GM12878 (cell line): ENCODE data around the gene PBOV1. TPM values are rescaled to one million over a fixed set of nuclear protein-coding genes. Genes with fewer than 3 reads are reported as not detected.

Experiments
- ATAC-seq: fragments of 200-7000 bp; cut with Tn5 transposase; 3 replicates; pipeline ENCODE4 v1.9.1; 2020; ENCODE audit warnings: mild to moderate bottlenecking, moderate library complexity
- BruUV-seq: library from RNA; stranded (reverse); fragments of 400-500 nt; replicated peaks from 2 replicates; lab custom pipeline; 2021; lab: Mats Ljungman, UMichigan
- CTCF ChIA-PET: fragments of 300-600 bp; sonication (Branson Sonifier 250); formaldehyde crosslinking; extraction: SDS; loops from one replicate; lab custom pipeline; 2021; ENCODE audit warnings: inconsistent platforms; lab: Yijun Ruan, JAX
- POLR2A ChIA-PET: fragments of 350-600 bp; formaldehyde crosslinking; extraction: SDS; loops from one replicate; lab custom pipeline; 2021; ENCODE audit warnings: inconsistent platforms; lab: Charles Lee
- RAD21 ChIA-PET: fragments of 300-600 bp; sonication (Branson Sonifier 250); formaldehyde crosslinking; loops from one replicate; lab custom pipeline; 2023; ENCODE audit warnings: antibody characterized with exemption; ENCODE audit not compliant: unreplicated experiment; lab: Charles Lee
- SMC1A ChIA-PET: fragments of 300-600 bp; sonication (Branson Sonifier 250); formaldehyde crosslinking; loops from one replicate; lab custom pipeline; 2023; ENCODE audit not compliant: unreplicated experiment, uncharacterized antibody; lab: Charles Lee
- DNase-seq: peaks from one replicate; pipeline ENCODE4 v3.0.0-alpha.2; 2011; ENCODE audit warnings: low read depth, low spot score
- FAIRE-seq: peaks from 3 replicates; lab custom pipeline; 2011; peaks lifted over from hg19 to GRCh38; lab: Jason Lieb, UNC
- H2AFZ ChIP-seq: 2 replicates; pipeline ENCODE4 v1.6.0; 2011; ENCODE audit warnings: low read depth, low read length, control low read depth; ENCODE audit not compliant: control insufficient read depth
- H3K27ac ChIP-seq: 2 replicates; pipeline ENCODE4 v1.5.1; 2011; ENCODE audit warnings: control low read depth; ENCODE audit not compliant: control insufficient read depth, insufficient read depth
- H3K27me3 ChIP-seq, 2 experiments: replicated peaks in 1 of 2; 2 replicates each; pipeline versions ENCODE4 v1.6.0 to v1.6.1; 2011; ENCODE audit warnings: low read length in 1 of 2; ENCODE audit not compliant: control insufficient read depth in 2 of 2, insufficient read depth in 2 of 2
- H3K36me3 ChIP-seq, 2 experiments: 2 replicates each; pipeline ENCODE4 v1.5.1; 2011; ENCODE audit warnings: low read length in 1 of 2; ENCODE audit not compliant: control insufficient read depth in 2 of 2, insufficient read depth in 2 of 2
- H3K4me1 ChIP-seq: 2 replicates; pipeline ENCODE4 v1.6.1; 2011; ENCODE audit warnings: mild to moderate bottlenecking, low read length, moderate library complexity, mixed read lengths; ENCODE audit not compliant: control insufficient read depth, insufficient read depth
- H3K4me2 ChIP-seq: 2 replicates; pipeline ENCODE4 v1.6.0; 2011; ENCODE audit warnings: control low read depth; ENCODE audit not compliant: control insufficient read depth, insufficient read depth
- H3K4me3 ChIP-seq: fragments of 200-600 bp; sonication (generic); 2 replicates; pipeline ENCODE4 v1.5.1; 2016
- H3K79me2 ChIP-seq: 2 replicates; pipeline ENCODE4 v1.6.0; 2011; ENCODE audit warnings: low read length; ENCODE audit not compliant: control insufficient read depth, insufficient read depth
- H3K9ac ChIP-seq: 2 replicates; pipeline ENCODE4 v1.8.0; 2011; ENCODE audit warnings: low read length, control low read depth, mixed read lengths; ENCODE audit not compliant: control insufficient read depth, insufficient read depth
- H3K9me3 ChIP-seq: replicated peaks from 3 replicates; pipeline ENCODE4 v1.5.1; 2011; ENCODE audit warnings: mild to moderate bottlenecking, low read length; ENCODE audit not compliant: control insufficient read depth, insufficient read depth
- H4K20me1 ChIP-seq: 2 replicates; pipeline ENCODE4 v1.6.0; 2011; ENCODE audit not compliant: control insufficient read depth, insufficient read depth
- BACH1 ChIP-seq: fragments of 450-650 bp; IDR thresholded peaks from 2 replicates; pipeline ENCODE4 v1.6.1; 2017; ENCODE audit warnings: mild to moderate bottlenecking, borderline replicate concordance
- BCL11A ChIP-seq: IDR thresholded peaks from 2 replicates; pipeline ENCODE4 v1.6.1; 2011; ENCODE audit warnings: low read depth, low read length
- CREM ChIP-seq: IDR thresholded peaks from 2 replicates; pipeline ENCODE4 v1.6.1; 2014; ENCODE audit warnings: antibody characterized with exemption, low read depth
- E2F8 ChIP-seq: fragments of 450-650 bp; IDR thresholded peaks from 2 replicates; pipeline ENCODE4 v1.6.1; 2018; ENCODE audit warnings: mild to moderate bottlenecking, low read depth, moderate library complexity; ENCODE audit not compliant: partially characterized antibody
- E4F1 ChIP-seq: fragments of 450-650 bp; IDR thresholded peaks from 2 replicates; pipeline ENCODE4 v1.6.1; 2018; ENCODE audit warnings: borderline replicate concordance, mild to moderate bottlenecking; ENCODE audit not compliant: partially characterized antibody
- ESRRA ChIP-seq: IDR thresholded peaks from 2 replicates; pipeline ENCODE4 v1.6.1; 2012; ENCODE audit warnings: mild to moderate bottlenecking, low read length, improper control_type of control experiment
- KDM1A ChIP-seq: fragments of 200-600 bp; sonication (generic); IDR thresholded peaks from 2 replicates; pipeline ENCODE4 v1.6.1; 2016; ENCODE audit warnings: borderline replicate concordance
- LARP7 ChIP-seq: fragments of 450-650 bp; IDR thresholded peaks from 2 replicates; pipeline ENCODE4 v1.6.1; 2017; ENCODE audit warnings: mild to moderate bottlenecking
- MTA3 ChIP-seq: IDR thresholded peaks from 2 replicates; pipeline ENCODE4 v1.6.1; 2012; ENCODE audit warnings: low read length, inconsistent platforms, borderline replicate concordance
- NRF1 ChIP-seq: conservative IDR thresholded peaks from 2 replicates; pipeline ENCODE4 v1.6.1; 2011; ENCODE audit warnings: mild to moderate bottlenecking, low read depth, low read length, improper control_type of control experiment
- PBX3 ChIP-seq: IDR thresholded peaks from 2 replicates; pipeline ENCODE4 v1.6.1; 2011; ENCODE audit warnings: mild to moderate bottlenecking, low read depth, low read length, moderate library complexity; ENCODE audit not compliant: insufficient replicate concordance
- POLR2A ChIP-seq: IDR thresholded peaks from 2 replicates; pipeline ENCODE4 v1.6.1; 2011; ENCODE audit warnings: low read depth, mild to moderate bottlenecking, low read length
- POLR2AphosphoS2 ChIP-seq: IDR thresholded peaks from 2 replicates; pipeline ENCODE4 v1.6.1; 2011; ENCODE audit warnings: low read depth, mild to moderate bottlenecking, low read length, improper control_type of control experiment, moderate library complexity
- RELB ChIP-seq: fragments of 450-650 bp; IDR thresholded peaks from 2 replicates; pipeline ENCODE4 v1.6.1; 2017; ENCODE audit warnings: low read depth, mild to moderate bottlenecking, moderate library complexity
- SUZ12 ChIP-seq: fragments of 200-600 bp; sonication (generic); IDR thresholded peaks from one replicate; pipeline ENCODE4 v1.6.1; 2018; ENCODE audit warnings: antibody characterized with exemption, mild to moderate bottlenecking; ENCODE audit not compliant: unreplicated experiment
- TAF1 ChIP-seq: IDR thresholded peaks from 2 replicates; pipeline ENCODE4 v1.6.1; 2011; ENCODE audit warnings: mild to moderate bottlenecking, low read depth, low read length, borderline replicate concordance
- TCF12 ChIP-seq: IDR thresholded peaks from 2 replicates; pipeline ENCODE4 v1.6.1; 2011; ENCODE audit warnings: low read depth, mild to moderate bottlenecking, low read length
- ZNF217 ChIP-seq: fragments of 450-650 bp; IDR thresholded peaks from 2 replicates; pipeline ENCODE4 v1.6.1; 2017; ENCODE audit warnings: antibody characterized with exemption, mild to moderate bottlenecking
- WGBS: methylation state at CpG from one replicate; pipeline ENCODE4 v1.1.6; 2016; ENCODE audit warnings: low lambda C conversion rate; ENCODE audit not compliant: insufficient replicate concordance, insufficient coverage; ENCODE audit errors: missing lambda C conversion rate; 5-methylcytosine and 5-hydroxymethylcytosine counted together
- in situ Hi-C: fragments of 300-500 bp; cut with MboI; formaldehyde crosslinking; loops from 9 replicates; pipeline ENCODE4 v1.14.3; 2018; ENCODE audit warnings: mixed read lengths
- intact Hi-C: fragments of 100-400 bp; cut with micrococcal nuclease; formaldehyde crosslinking; loops from one replicate; pipeline ENCODE4 v1.14.2; 2022; ENCODE audit not compliant: unreplicated experiment
- polyA plus RNA-seq, 11 experiments: library from polyadenylated mRNA; depleted of rRNA in 4 of 11; unstranded in 6 of 11; stranded (reverse) in 5 of 11; fragments of >200 nt; fragmentation: Nextera tagmentation in 4 of 11; fragmentation: Illumina TruSeq in 1 of 11; extraction: Ambion mirVana in 4 of 11; extraction: Trizol in 1 of 11; gene quantifications; 1 replicate in 1 of 11; 2 replicates in 10 of 11; pipeline versions ENCODE4 v1.2.1 to v1.2.3, GENCODE V29; 2011 to 2016; ENCODE audit warnings: inconsistent platforms in 2 of 11, missing spikeins in 2 of 11, low read depth in 1 of 11
- total RNA-seq, 4 experiments: library from RNA; depleted of rRNA in 3 of 4; stranded (reverse); fragments of >200 nt in 3 of 4; fragmentation: Illumina TruSeq in 1 of 4; extraction: Trizol in 1 of 4; gene quantifications; 2 replicates each; pipeline versions ENCODE4 v1.2.1 to v1.2.3, GENCODE V29; 2013 to 2021

Gene PBOV1
- total and polyA plus RNA-seq, 10 of the 15 experiments (the other 5 are each of a cell fraction or from before 2014, with no cell fraction given): not detected

DNA sequence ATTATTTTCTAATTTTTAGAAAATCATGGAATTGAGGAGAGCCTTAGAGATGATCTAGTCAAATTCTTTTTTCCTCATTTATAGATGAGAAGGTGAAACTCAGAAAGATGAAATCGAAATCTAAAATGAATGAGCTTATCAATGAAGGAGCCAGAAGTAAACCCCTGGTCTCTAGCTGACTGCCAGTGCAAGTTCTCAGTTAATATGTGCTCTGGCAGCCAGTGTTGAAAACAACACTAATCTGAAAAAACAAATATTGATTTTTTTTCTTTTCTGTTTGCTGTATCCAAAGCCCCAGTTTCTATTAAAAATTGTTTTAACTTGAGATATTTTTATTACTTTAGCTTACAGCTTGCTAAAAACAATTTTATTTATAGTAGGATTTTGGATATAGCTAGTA, 21.5 kb upstream of the PBOV1 start (continued):
- TF ChIP-seq BACH1 (no peak), PBX3 (no peak), BCL11A (no peak), POLR2AphosphoS2 (no peak), SUZ12 (no peak), POLR2A (no peak), CREM (no peak)

GRCh38 chr6:138238368-138238767, 20.1 kb upstream of the PBOV1 start:
- Histone ChIP-seq H3K4me3 (no peak overlapping the region), H3K9me3 (no peaks in the 10 kb centered on the region), H3K27ac (no peak overlapping the region), H3K4me1 (no peaks in the 10 kb centered on the region), H3K27me3 (peaks cover 3% of the 10 kb centered on the region in 2 experiments; a peak in 1 of 4 replicates), H4K20me1 (no peaks in the 10 kb centered on the region), H3K4me2 (no peak overlapping the region), H3K79me2 (no peaks in the 10 kb centered on the region), H2AFZ (no peak overlapping the region), H3K36me3 (no peaks in the 10 kb centered on the region), H3K9ac (no peak overlapping the region)
- no peak for ATAC-seq
- intact Hi-C loops: no loop called here
- DNase-seq: no peak
- CTCF ChIA-PET: no interaction called here
- BruUV-seq: no TSS peak
- FAIRE-seq: no peak
- RAD21 ChIA-PET: no interaction called here
- SMC1A ChIA-PET: no interaction called here
- POLR2A ChIA-PET: interaction anchor here (0.7 kb wide), 1 partner anchor 52 kb away, joined by 3 read pairs; no protein-coding TSS in a partner anchor
- 42% methylated on average over 6 of the region's 6 CpGs for WGBS
- in situ Hi-C loops: no loop called here
- TF ChIP-seq ESRRA (no peak), TAF1 (no peak), E2F8 (no peak), KDM1A (no peak), E4F1 (no peak), RELB (no peak), LARP7 (no peak), NRF1 (no peak), ZNF217 (no peak), MTA3 (no peak), TCF12 (no peak)
